Islet precursor cell (in vitro differentiated cells): ENCODE results near the gene IFT27.

ENCODE experiments used
- DNase-seq: peaks from one replicate; pipeline ENCODE4 v3.0.0-alpha.2; 2018

Gene IFT27

GRCh38 chr22:36743011-36743410 lies 32.9 kb downstream of the IFT27 start:
- peak; percentile 35 for DNase-seq

- DNase-seq = peak; percentile 16
Measured at GRCh38 chr22:36741968-36742367, 34.0 kb downstream of the IFT27 start.

GRCh38 chr22:36741204-36741793 lies 34.6 kb downstream of the IFT27 start:
- DNase-seq = peak; percentile 52

GRCh38 chr22:36740716-36741115 lies 35.2 kb downstream of the IFT27 start:
- DNase-seq = no peak

- DNase-seq = peak; percentile 29
Measured at GRCh38 chr22:36739185-36739584, 36.7 kb downstream of the IFT27 start.

- DNase-seq = peak; percentile 38
Measured at GRCh38 chr22:36738416-36739020, 37.4 kb downstream of the IFT27 start.

GRCh38 chr22:36737776-36738175 lies 38.1 kb downstream of the IFT27 start:
- DNase-seq = peak; percentile 42

- DNase-seq = peak; percentile 30
Measured at GRCh38 chr22:36736701-36737320, 39.1 kb downstream of the IFT27 start.

- DNase-seq = peak; percentile 86
Measured at GRCh38 chr22:36734171-36735058, 41.5 kb downstream of the IFT27 start.

GRCh38 chr22:36733271-36733670 lies 42.6 kb downstream of the IFT27 start:
- DNase-seq = peak; percentile 16

GRCh38 chr22:36732609-36733008 lies 43.3 kb downstream of the IFT27 start:
- DNase-seq = peak; percentile 37

GRCh38 chr22:36731916-36732315 lies 44.0 kb downstream of the IFT27 start:
- peak; percentile 27 for DNase-seq

GRCh38 chr22:36731321-36731720 lies 44.6 kb downstream of the IFT27 start:
- DNase-seq = peak; percentile 10

GRCh38 chr22:36730176-36730858 lies 45.6 kb downstream of the IFT27 start:
- DNase-seq = peak; percentile 4

- peak; percentile 37 for DNase-seq
Measured at GRCh38 chr22:36729321-36729720, 46.6 kb downstream of the IFT27 start.

GRCh38 chr22:36728505-36728904 lies 47.4 kb downstream of the IFT27 start:
- DNase-seq = peak; percentile 43

GRCh38 chr22:36727927-36728488 lies 47.9 kb downstream of the IFT27 start:
- no peak for DNase-seq

GRCh38 chr22:36727110-36727509 lies 48.8 kb downstream of the IFT27 start:
- DNase-seq = peak; percentile 32

- DNase-seq = peak; percentile 32
Measured at GRCh38 chr22:36726007-36726380, 49.9 kb downstream of the IFT27 start.

- DNase-seq = peak; percentile 36
Measured at GRCh38 chr22:36725366-36726006, 50.4 kb downstream of the IFT27 start.

GRCh38 chr22:36724836-36725235 lies 51.1 kb downstream of the IFT27 start:
- DNase-seq = peak; percentile 19

GRCh38 chr22:36722055-36722454 lies 53.9 kb downstream of the IFT27 start:
- no peak for DNase-seq
